ENCODE measurements around the gene SNX24. TPM values are rescaled to one million over a fixed set of nuclear protein-coding genes. Genes with fewer than 3 reads are reported as not detected.

Gene SNX24
- polyA plus RNA-seq, 3 donors = 3.5 to 10.6 (median 8.0) TPM

DNA sequence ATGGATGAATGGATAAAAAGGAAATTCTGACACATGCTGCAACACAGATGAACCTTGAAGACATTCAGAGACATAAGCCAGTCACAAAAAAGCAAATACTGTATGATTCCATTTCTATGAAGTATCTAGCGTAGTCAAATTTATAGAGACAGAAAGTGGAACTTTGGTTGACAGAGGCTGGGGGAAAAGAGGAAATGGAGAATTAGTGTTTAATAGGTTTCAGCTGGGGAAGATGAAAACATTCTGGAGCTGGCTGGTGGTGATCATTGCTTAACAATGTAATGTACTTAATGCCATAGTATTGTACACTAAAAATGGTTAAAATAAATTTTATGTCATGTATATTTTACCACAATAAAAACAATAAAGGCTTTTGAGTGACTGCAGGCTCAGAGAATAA lies 166.9 kb downstream of the SNX24 start:
- Histone ChIP-seq H3K36me3 (replicated peaks in 1 of 2; ENCODE audit: control insufficient read depth in 1 of 2, insufficient read depth in 2 of 2, low read length in 2 of 2) (no peaks in the 10 kb centered on the region), H2AFZ (ENCODE audit: insufficient read depth, low read depth, low read length, poor library complexity, severe bottlenecking) (no peak overlapping the region), H3K4me3 (replicated peaks in 1 of 3; ENCODE audit: low read depth in 2 of 3, low read length in 3 of 3) (no peak overlapping the region), H3K4me2 (replicated peaks; ENCODE audit: extremely low read depth, low read length, poor library complexity, severe bottlenecking) (no peak overlapping the region), H3K4me1 (ENCODE audit: control insufficient read depth in 1 of 2, insufficient read depth in 2 of 2, low read length in 2 of 2) (no peaks in the 10 kb centered on the region), H3K79me2 (ENCODE audit: insufficient read depth, low read length) (no peaks in the 10 kb centered on the region), H4K20me1 (ENCODE audit: insufficient read depth, low read length) (no peaks in the 10 kb centered on the region), H3K27ac (ENCODE audit: low read depth in 1 of 2, low read length in 2 of 2) (no peak overlapping the region), H3K27me3 (ENCODE audit: control insufficient read depth in 2 of 2, insufficient read depth in 2 of 2, low read length in 2 of 2) (no peaks in the 10 kb centered on the region), H3K9me3 (replicated peaks in 1 of 2; ENCODE audit: control insufficient read depth in 1 of 2, insufficient read depth in 1 of 2, low read length in 2 of 2) (no peaks in the 10 kb centered on the region), H3K9ac (ENCODE audit: insufficient read depth, low read length, poor library complexity, severe bottlenecking) (no peak overlapping the region)
- no peak overlapping the region for H3K27ac Mint-ChIP-seq
- TF ChIP-seq, protein P1, sequence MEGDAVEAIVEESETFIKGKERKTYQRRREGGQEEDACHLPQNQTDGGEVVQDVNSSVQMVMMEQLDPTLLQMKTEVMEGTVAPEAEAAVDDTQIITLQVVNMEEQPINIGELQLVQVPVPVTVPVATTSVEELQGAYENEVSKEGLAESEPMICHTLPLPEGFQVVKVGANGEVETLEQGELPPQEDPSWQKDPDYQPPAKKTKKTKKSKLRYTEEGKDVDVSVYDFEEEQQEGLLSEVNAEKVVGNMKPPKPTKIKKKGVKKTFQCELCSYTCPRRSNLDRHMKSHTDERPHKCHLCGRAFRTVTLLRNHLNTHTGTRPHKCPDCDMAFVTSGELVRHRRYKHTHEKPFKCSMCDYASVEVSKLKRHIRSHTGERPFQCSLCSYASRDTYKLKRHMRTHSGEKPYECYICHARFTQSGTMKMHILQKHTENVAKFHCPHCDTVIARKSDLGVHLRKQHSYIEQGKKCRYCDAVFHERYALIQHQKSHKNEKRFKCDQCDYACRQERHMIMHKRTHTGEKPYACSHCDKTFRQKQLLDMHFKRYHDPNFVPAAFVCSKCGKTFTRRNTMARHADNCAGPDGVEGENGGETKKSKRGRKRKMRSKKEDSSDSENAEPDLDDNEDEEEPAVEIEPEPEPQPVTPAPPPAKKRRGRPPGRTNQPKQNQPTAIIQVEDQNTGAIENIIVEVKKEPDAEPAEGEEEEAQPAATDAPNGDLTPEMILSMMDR (IDR thresholded peaks at IDR 0.05) = no peak
- H3K4me3 Mint-ChIP-seq = no peak overlapping the region
- H3K36me3 Mint-ChIP-seq = peaks cover 7 to 9% of the 10 kb centered on the region in 2 donors
- peaks cover 0 to 4% (median 2%) of the 10 kb centered on the region in 3 donors for H3K27me3 Mint-ChIP-seq (ENCODE audit: low read depth in 3 of 3)
- H3K4me1 Mint-ChIP-seq = no peaks in the 10 kb centered on the region
- H3K9me3 Mint-ChIP-seq = peaks cover 4 to 13% (median 9%) of the 10 kb centered on the region in 7 donors
- intact Hi-C loops (cut with micrococcal nuclease) = no loop called here
- no peak for DNase-seq
- WGBS (ENCODE audit: insufficient coverage) = no CpG with 5 or more reads among the region's 1 CpG

DNA sequence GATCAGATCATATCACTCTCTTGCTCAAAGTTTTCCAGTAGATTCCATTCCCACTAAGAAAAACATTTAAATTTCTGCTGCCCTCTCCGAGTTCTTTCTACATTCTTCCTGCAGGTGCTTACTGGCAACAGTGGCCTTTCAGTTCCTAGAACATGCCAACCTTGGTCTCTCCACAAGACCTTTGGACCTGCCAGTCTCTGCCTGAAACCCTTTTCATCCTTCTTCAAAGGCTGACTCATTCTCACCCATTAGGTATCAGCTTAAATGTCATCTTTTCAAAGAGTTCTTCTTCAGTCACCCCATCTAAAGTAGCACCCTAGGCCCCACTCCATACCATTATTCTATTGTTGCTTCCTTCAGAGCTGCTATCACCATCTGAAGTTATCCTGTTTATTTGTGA lies 169.3 kb downstream of the SNX24 start:
- no peaks in the 10 kb centered on the region for H3K4me1 ChIP-seq (ENCODE audit: control insufficient read depth in 1 of 2, insufficient read depth in 2 of 2, low read length in 2 of 2)
- Mint-ChIP-seq H3K36me3 (peaks cover 0 to 3% of the 10 kb centered on the region in 2 donors), H3K27ac (no peak overlapping the region), H3K4me3 (no peak overlapping the region), H3K27me3 (ENCODE audit: low read depth in 3 of 3) (peaks cover 0 to 4% (median 2%) of the 10 kb centered on the region in 3 donors), H3K4me1 (no peaks in the 10 kb centered on the region), H3K9me3 (peaks cover 4 to 13% (median 7%) of the 10 kb centered on the region in 7 donors)
- H3K36me3 ChIP-seq (replicated peaks in 1 of 2; ENCODE audit: control insufficient read depth in 1 of 2, insufficient read depth in 2 of 2, low read length in 2 of 2) = no peaks in the 10 kb centered on the region
- H3K9ac ChIP-seq (ENCODE audit: insufficient read depth, low read length, poor library complexity, severe bottlenecking) = no peak overlapping the region
- H3K4me2 ChIP-seq (replicated peaks; ENCODE audit: extremely low read depth, low read length, poor library complexity, severe bottlenecking) = no peak overlapping the region
- no peak overlapping the region for H3K27ac ChIP-seq (ENCODE audit: low read depth in 1 of 2, low read length in 2 of 2)
- no peak overlapping the region for H3K4me3 ChIP-seq (replicated peaks in 1 of 3; ENCODE audit: low read depth in 2 of 3, low read length in 3 of 3)
- H3K9me3 ChIP-seq (replicated peaks in 1 of 2; ENCODE audit: control insufficient read depth in 1 of 2, insufficient read depth in 1 of 2, low read length in 2 of 2) = no peaks in the 10 kb centered on the region
- H2AFZ ChIP-seq (ENCODE audit: insufficient read depth, low read depth, low read length, poor library complexity, severe bottlenecking) = no peak overlapping the region
- TF ChIP-seq, protein P1 (IDR thresholded peaks at IDR 0.05) = no peak
- intact Hi-C loops (cut with micrococcal nuclease) = no loop called here
- no peaks in the 10 kb centered on the region for H4K20me1 ChIP-seq (ENCODE audit: insufficient read depth, low read length)
- no peaks in the 10 kb centered on the region for H3K79me2 ChIP-seq (ENCODE audit: insufficient read depth, low read length)
- no peaks in the 10 kb centered on the region for H3K27me3 ChIP-seq (ENCODE audit: control insufficient read depth in 2 of 2, insufficient read depth in 2 of 2, low read length in 2 of 2)
- DNase-seq = no peak
- WGBS (ENCODE audit: insufficient coverage) = 100% methylated on average over 1 of the region's 1 CpG

Measured in CD14-positive monocyte (primary cell).